GM10266 (cell line): ENCODE data around the gene LCE3A.
A peak's percentile ranks its signal among the peaks of the same experiment; 100 is the strongest.

Experiments
- DNase-seq: peaks from one replicate; pipeline ENCODE4 v3.0.0; 2012; ENCODE audit errors: extremely low spot score
- CTCF ChIP-seq: IDR thresholded peaks from 2 replicates; pipeline ENCODE4 v1.5.1; 2012; ENCODE audit warnings: mild to moderate bottlenecking, low read depth; ENCODE audit not compliant: control insufficient read depth, insufficient read depth; ENCODE audit errors: missing control alignments

Gene LCE3A

DNA sequence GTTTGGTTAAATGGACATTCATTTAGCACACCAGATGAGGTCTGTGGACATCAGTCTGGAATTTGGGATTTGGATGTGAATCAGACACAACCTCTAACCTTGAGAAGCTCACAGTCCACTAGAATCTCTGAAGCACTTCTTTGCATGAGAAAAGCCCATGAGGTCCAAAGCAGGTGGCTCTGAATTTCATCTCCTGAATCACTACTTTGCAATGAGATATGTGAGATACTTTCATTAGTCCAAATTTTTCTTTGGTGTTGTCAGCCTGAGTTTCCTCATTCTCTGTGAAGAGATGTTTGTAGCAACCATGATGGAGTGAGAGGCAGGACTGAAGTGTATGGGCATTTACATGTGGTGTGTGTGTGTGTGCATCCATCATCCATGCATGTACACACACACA, 23.8 kb upstream of the LCE3A start:
- no peak for DNase-seq
- no peak for TF ChIP-seq CTCF

GRCh38 chr1:152645146-152645545, 22.2 kb upstream of the LCE3A start:
- TF ChIP-seq CTCF, result no peak
- no peak for DNase-seq

GRCh38 chr1:152643945-152644344, 21.0 kb upstream of the LCE3A start:
- DNase-seq, result no peak
- TF ChIP-seq CTCF, result no peak

GRCh38 chr1:152640351-152640750, 17.4 kb upstream of the LCE3A start:
- no peak for DNase-seq
- no peak for TF ChIP-seq CTCF

DNA sequence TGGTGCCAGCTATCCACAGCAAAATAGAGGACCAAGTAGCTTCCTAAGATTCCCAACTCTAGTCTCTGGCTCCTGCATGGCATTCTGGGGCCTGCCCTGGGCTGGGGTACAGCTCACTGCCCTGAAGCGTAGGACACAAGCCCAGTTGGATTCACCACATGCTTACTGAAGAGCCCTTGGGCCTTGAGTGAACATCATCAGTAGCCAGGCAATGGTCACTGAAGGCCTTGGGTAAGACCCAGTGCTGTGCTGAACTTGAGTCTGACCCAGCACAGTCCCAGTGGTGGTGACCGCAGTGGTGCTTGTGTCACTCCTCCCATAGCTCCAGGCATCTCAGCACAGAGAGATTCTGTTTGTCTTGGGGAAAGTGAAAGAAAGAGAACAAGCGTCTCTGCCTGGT, 7.7 kb upstream of the LCE3A start:
- TF ChIP-seq CTCF, result no peak
- DNase-seq, result no peak

DNA sequence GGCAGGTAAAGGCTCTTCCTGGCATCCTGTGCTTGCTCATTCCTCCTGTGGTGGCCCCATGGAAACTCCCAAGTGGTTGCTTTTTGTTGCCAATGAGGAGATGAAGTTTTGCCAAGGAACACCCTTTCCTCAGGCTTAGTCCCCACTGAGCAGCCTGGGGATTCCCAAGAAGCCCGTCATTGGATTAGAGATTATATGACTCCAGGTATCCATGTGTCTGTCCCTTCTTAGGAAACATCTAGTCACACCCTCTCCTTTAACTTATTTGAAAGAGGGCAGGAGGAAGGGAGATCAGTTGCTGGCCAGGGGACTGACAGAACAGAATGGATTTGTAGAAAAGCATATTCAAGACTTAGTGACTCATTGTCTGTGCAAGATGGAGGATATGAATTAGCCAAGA, 3.8 kb upstream of the LCE3A start:
- no peak for DNase-seq
- TF ChIP-seq CTCF, result no peak

DNA sequence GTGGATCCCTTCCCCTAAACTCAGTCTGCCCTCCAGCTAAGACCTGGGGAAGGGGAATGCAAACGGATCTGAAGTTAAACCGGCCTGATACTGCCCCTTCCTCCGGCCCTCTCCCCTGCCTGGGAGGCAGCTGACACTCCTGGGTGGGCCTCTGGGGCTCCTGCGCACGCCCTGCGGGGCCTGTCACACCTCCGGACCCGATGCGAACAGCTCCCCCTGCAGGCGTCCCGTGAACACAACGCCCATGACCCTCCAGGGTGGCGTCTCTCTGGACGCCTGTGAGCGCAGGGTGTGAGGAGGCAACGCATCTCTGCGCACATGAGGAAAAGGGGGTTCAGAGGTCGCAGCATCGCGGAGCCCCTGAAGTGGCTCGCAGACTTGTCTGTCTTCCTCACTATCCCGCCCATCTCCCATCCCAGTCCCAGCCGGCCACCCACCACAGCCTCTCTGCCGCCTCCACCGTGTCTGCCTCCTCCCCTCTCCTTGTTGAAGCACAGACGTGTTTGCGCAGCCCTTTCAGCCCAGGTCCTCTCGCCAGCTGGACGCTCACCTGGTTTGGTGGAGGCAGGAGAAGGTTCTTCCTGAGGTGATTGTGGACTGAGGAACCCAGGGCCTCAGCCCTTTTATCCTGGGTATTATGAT, 421 bp upstream of the LCE3A start:
- TF ChIP-seq CTCF, result peak; percentile 33
- DNase-seq, result peak; percentile 21
